Skeletal muscle satellite cell (primary cell): ENCODE results near the gene STX16.

Source experiments
- H3K27me3 ChIP-seq: 2 replicates; pipeline ENCODE4 v1.7.0; 2013; ENCODE audit warnings: low read length; ENCODE audit not compliant: control insufficient read depth, insufficient read depth
- H3K36me3 ChIP-seq: 2 replicates; pipeline ENCODE4 v1.7.0; 2013; ENCODE audit warnings: mild to moderate bottlenecking, control low read depth, low read length; ENCODE audit not compliant: insufficient read depth
- H3K4me1 ChIP-seq: 2 replicates; pipeline ENCODE4 v1.7.0; 2013; ENCODE audit warnings: low read length; ENCODE audit not compliant: control insufficient read depth, insufficient read depth
- H3K4me2 ChIP-seq: 2 replicates; pipeline ENCODE4 v1.7.0; 2013; ENCODE audit warnings: mild to moderate bottlenecking, low read length
- H3K4me3 ChIP-seq: 2 replicates; pipeline ENCODE4 v1.7.0; 2013; ENCODE audit warnings: low read length
- H3K9ac ChIP-seq: 2 replicates; pipeline ENCODE4 v1.7.0; 2013; ENCODE audit warnings: mild to moderate bottlenecking, low read depth, low read length, moderate library complexity
- H3K9me3 ChIP-seq: replicated peaks from 2 replicates; pipeline ENCODE4 v1.7.0; 2013; ENCODE audit warnings: mild to moderate bottlenecking, control low read depth, low read length

STX16 gene

DNA sequence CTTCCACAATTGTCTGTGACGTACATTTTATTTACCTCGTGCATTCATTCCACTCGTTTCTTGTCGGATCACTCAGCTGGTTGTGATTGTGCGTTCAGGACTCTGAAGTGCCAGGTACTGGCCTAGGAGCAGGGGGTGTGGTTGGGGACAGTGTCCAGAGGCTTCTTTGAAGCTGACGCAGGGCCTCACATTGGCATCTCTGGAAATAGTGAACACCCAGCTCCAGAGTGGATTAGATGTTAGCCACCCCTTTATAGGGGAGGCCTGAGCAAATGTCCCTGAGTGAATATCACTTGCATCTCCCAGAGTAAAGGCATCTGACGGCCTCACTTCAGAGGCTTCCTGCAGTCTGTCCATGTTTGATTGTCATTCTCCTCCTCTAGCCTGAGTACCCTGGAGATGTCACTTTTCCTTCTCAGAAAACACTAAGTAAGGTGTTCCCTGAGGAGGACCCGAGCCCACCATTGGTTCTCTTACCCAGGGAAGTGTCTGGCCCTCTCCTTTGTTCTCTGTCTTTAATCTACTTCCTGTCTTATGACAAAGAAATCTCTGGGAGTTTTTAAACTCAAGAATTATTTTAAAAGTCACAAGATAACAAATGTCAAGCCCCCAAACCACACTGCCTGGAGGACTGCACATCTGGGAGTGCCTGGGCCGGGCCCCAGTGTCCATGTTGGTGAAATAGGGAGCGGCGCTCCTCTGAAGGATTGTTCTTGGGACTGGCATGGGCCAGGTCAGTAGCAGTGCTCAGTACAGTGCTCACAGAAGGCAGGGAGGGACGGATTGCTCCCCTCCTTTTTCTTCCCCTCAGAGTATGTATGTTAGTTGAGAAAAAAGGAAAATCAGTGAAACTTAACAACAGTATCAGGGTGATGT is 10.8 kb downstream of the STX16 start:
- Histone ChIP-seq H3K4me2 (no peak overlapping the region), H3K27me3 (no peaks in the 10 kb centered on the region), H3K36me3 (peaks cover 26% of the 10 kb centered on the region), H3K9ac (no peak overlapping the region), H3K4me1 (peaks cover 14% of the 10 kb centered on the region), H3K4me3 (no peak overlapping the region), H3K9me3 (no peaks in the 10 kb centered on the region)

DNA sequence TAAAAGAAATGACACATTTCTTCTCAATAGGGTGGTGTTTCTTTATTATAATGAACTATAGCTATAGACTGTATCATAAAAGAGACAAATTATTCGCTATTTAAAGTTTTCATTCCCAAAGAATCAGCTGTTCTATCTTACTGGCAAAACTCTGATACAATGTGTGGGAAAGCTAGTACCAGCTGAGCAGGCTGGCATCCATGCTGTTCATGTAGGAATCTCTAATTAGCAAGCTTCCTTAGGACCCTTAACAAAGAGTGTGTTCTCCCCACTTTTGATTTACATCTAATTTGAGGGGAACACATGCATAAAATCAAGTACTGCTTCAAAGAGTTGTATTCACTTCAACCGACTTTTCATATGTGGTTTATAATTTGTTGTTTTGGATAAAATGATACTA is 13.2 kb downstream of the STX16 start:
- Histone ChIP-seq H3K36me3 (peaks cover 44% of the 10 kb centered on the region), H3K27me3 (no peaks in the 10 kb centered on the region), H3K4me1 (peaks cover 2% of the 10 kb centered on the region), H3K9me3 (no peaks in the 10 kb centered on the region), H3K4me3 (no peak overlapping the region), H3K9ac (no peak overlapping the region), H3K4me2 (no peak overlapping the region)

DNA sequence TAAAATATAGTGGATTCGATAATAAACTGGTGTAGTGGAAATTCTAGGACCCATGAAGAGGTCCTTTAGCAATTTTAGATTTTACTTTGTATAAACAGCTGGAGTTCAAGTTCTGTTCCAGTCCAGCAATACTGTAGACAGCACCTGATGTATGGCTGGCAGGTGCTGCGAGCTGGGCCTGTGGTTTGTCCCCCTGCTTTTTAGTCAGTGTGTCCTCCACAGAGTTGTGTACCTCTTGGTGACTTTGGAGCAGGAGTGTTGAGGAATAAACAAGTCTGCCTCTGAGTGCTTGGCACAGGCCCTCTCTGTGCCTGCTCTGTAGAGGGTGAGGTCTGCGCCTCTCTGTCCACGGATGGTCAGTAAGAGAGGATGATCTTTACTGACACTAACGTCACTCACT is 13.8 kb downstream of the STX16 start:
- Histone ChIP-seq H3K4me1 (no peaks in the 10 kb centered on the region), H3K27me3 (no peaks in the 10 kb centered on the region), H3K36me3 (peaks cover 50% of the 10 kb centered on the region), H3K4me3 (no peak overlapping the region), H3K9ac (no peak overlapping the region), H3K9me3 (no peaks in the 10 kb centered on the region), H3K4me2 (no peak overlapping the region)

GRCh38 chr20:58665606-58666005 is 14.5 kb downstream of the STX16 start:
- Histone ChIP-seq H3K4me1 (no peaks in the 10 kb centered on the region), H3K36me3 (peaks cover 56% of the 10 kb centered on the region), H3K4me3 (no peak overlapping the region), H3K9me3 (no peaks in the 10 kb centered on the region), H3K9ac (no peak overlapping the region), H3K27me3 (no peaks in the 10 kb centered on the region), H3K4me2 (no peak overlapping the region)

DNA sequence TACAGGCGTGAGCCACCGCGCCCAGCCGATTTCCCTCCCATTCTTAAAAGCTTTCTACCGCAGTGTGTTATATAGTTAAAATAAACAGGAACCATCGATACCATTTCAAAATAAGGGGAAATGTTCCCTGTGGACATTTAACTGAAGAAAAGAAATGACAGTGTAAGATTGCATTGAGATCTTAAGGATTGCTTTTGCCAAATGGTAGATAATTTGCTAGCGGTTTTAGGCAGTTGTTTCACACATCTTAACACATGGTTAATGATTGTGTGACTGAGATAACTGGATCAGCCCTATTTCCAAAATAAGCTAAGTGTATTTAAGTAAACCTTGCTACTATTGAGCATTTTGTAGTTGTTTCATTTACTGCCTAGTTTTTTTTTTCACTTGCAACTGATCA is 15.6 kb downstream of the STX16 start:
- Histone ChIP-seq H3K9ac (no peak overlapping the region), H3K4me1 (no peaks in the 10 kb centered on the region), H3K4me2 (no peak overlapping the region), H3K27me3 (no peaks in the 10 kb centered on the region), H3K9me3 (no peaks in the 10 kb centered on the region), H3K4me3 (no peak overlapping the region), H3K36me3 (peaks cover 53% of the 10 kb centered on the region)

- Histone ChIP-seq H3K9me3 (no peaks in the 10 kb centered on the region), H3K9ac (no peak overlapping the region), H3K4me3 (no peak overlapping the region), H3K4me2 (no peak overlapping the region), H3K36me3 (peaks cover 61% of the 10 kb centered on the region), H3K27me3 (no peaks in the 10 kb centered on the region), H3K4me1 (no peaks in the 10 kb centered on the region)
These were observed 16.9 kb downstream of the STX16 start for GRCh38 chr20:58667975-58668374.

DNA sequence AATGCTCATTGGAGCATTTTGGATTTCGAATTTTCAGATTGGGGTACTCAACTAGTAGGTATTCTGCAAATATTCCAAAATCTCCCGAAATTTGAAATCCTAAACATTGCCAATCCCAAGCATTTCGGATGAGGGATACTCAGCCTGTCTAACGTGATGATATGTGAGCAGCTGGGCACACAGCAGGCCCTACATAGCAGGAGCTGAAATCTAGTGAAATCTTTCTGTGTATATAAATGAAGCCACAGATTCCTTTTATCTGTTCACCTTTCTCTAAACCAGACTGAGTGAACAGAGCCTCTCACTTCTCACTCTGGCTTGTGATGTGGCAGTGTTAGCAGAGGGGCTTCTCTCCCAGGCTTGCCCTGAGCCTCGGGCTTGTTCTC is 17.8 kb downstream of the STX16 start:
- Histone ChIP-seq H3K36me3 (peaks cover 68% of the 10 kb centered on the region), H3K9ac (no peak overlapping the region), H3K27me3 (no peaks in the 10 kb centered on the region), H3K4me1 (no peaks in the 10 kb centered on the region), H3K4me3 (no peak overlapping the region), H3K9me3 (no peaks in the 10 kb centered on the region), H3K4me2 (no peak overlapping the region)

GRCh38 chr20:58669287-58670006 is 18.4 kb downstream of the STX16 start:
- no peaks in the 10 kb centered on the region for H3K27me3 ChIP-seq
- no peaks in the 10 kb centered on the region for H3K4me1 ChIP-seq
- H3K9ac ChIP-seq, result no peak overlapping the region
- H3K36me3 ChIP-seq, result peaks cover 70% of the 10 kb centered on the region
- H3K4me2 ChIP-seq, result no peak overlapping the region
- no peak overlapping the region for H3K4me3 ChIP-seq
- no peaks in the 10 kb centered on the region for H3K9me3 ChIP-seq

- H3K4me2 ChIP-seq, result no peak overlapping the region
- H3K36me3 ChIP-seq, result peaks cover 75% of the 10 kb centered on the region
- no peak overlapping the region for H3K4me3 ChIP-seq
- no peaks in the 10 kb centered on the region for H3K27me3 ChIP-seq
- no peaks in the 10 kb centered on the region for H3K9me3 ChIP-seq
- no peaks in the 10 kb centered on the region for H3K4me1 ChIP-seq
- no peak overlapping the region for H3K9ac ChIP-seq
These were observed 19.0 kb downstream of the STX16 start for GRCh38 chr20:58670102-58670501.

DNA sequence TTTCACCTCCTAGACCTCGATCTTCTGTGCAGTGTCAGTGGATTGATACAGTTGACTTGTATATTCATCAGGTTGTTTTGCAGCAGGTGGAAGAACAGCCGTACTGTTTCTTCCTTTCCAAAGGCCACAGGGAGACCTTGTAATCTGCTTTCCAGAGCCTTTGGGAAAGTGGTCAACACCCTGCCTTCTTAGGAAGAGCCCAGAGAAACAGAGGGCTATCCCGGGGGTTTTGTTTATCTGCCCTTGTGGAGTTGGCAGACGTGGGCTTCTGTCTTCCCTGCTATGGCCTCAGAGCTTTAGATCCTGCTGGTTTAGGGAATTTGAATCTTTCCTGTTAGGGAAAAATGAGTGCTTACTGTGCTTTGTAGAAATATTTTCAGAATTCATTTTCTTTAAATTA is 19.6 kb downstream of the STX16 start:
- no peak overlapping the region for H3K9ac ChIP-seq
- H3K36me3 ChIP-seq, result peaks cover 77% of the 10 kb centered on the region
- H3K4me2 ChIP-seq, result no peak overlapping the region
- H3K4me1 ChIP-seq, result no peaks in the 10 kb centered on the region
- no peaks in the 10 kb centered on the region for H3K27me3 ChIP-seq
- H3K9me3 ChIP-seq, result no peaks in the 10 kb centered on the region
- H3K4me3 ChIP-seq, result no peak overlapping the region

DNA sequence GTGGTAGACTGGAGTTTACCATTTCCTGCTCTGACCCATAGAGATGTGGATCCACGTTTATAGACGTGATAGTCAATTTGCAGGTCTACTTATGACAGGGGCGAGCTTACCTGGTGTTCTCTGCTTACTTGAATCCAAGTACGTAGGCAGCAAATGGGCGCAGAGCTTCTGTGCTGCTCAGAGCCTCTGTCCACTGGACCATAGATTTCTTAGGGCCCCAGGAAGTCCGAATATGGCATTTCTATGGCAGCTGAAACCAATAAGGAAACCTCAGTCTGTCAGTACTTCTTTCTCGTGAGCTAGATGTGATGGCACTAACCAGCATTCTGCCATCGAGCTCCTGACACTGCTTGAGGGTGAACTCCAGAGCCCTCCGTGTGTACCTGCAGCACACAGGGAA is 22.0 kb downstream of the STX16 start:
- H3K9me3 ChIP-seq, result no peaks in the 10 kb centered on the region
- peaks cover 79% of the 10 kb centered on the region for H3K36me3 ChIP-seq
- no peak overlapping the region for H3K4me3 ChIP-seq
- no peaks in the 10 kb centered on the region for H3K27me3 ChIP-seq
- no peak overlapping the region for H3K4me2 ChIP-seq
- H3K9ac ChIP-seq, result no peak overlapping the region
- no peaks in the 10 kb centered on the region for H3K4me1 ChIP-seq
